H1 (cell line): ENCODE results near the gene APOC3. TPM values are rescaled to one million over a fixed set of nuclear protein-coding genes. Genes with fewer than 3 reads are reported as not detected.

Experiments
- CTCF ChIA-PET: fragments of 300-600 bp; sonication (Branson Sonifier 250); formaldehyde crosslinking; loops from one replicate; lab custom pipeline; 2021; ENCODE audit not compliant: partially characterized antibody; lab: Charles Lee
- POLR2A ChIA-PET: fragments of 300-600 bp; sonication (Branson Sonifier 250); formaldehyde crosslinking; loops from one replicate; lab custom pipeline; 2021; ENCODE audit warnings: inconsistent platforms; ENCODE audit not compliant: partially characterized antibody; lab: Charles Lee
- DNase-seq, 2 experiments: peaks; one replicate each; pipeline versions ENCODE4 v3.0.0 to v3.0.0-alpha.2; 2010 to 2022; ENCODE audit warnings: low spot score in 2 of 2, low read depth in 1 of 2, mixed read lengths in 1 of 2
- FAIRE-seq: peaks from 2 replicates; lab custom pipeline; 2011; peaks lifted over from hg19 to GRCh38; lab: Jason Lieb, UNC
- H2AFZ ChIP-seq: 2 replicates; pipeline ENCODE4 v1.8.1; 2012; ENCODE audit warnings: low read length, inconsistent platforms
- H2AK5ac ChIP-seq: 2 replicates; pipeline ENCODE4 v1.6.1; 2013; ENCODE audit warnings: low read depth, low read length
- H2BK120ac ChIP-seq: replicated peaks from 2 replicates; pipeline ENCODE3; 2013; ENCODE audit warnings: low read depth, low read length, inconsistent platforms
- H2BK12ac ChIP-seq: 2 replicates; pipeline ENCODE4 v1.6.1; 2013; ENCODE audit warnings: low read depth, low read length
- H2BK15ac ChIP-seq: 2 replicates; pipeline ENCODE4 v1.6.1; 2013; ENCODE audit warnings: low read length
- H2BK20ac ChIP-seq: 2 replicates; pipeline ENCODE4 v1.6.1; 2013; ENCODE audit warnings: low read length
- H2BK5ac ChIP-seq: 2 replicates; pipeline ENCODE4 v1.6.1; 2013; ENCODE audit warnings: low read depth, low read length
- H3K14ac ChIP-seq: 2 replicates; pipeline ENCODE4 v1.6.1; 2013; ENCODE audit warnings: inconsistent platforms; ENCODE audit not compliant: insufficient read length
- H3K18ac ChIP-seq: 2 replicates; pipeline ENCODE4 v1.6.1; 2013; ENCODE audit warnings: low read length; ENCODE audit errors: extremely low read depth
- H3K23ac ChIP-seq: 2 replicates; pipeline ENCODE4 v1.6.1; 2013; ENCODE audit warnings: inconsistent platforms; ENCODE audit not compliant: insufficient read length
- H3K23me2 ChIP-seq: 2 replicates; pipeline ENCODE4 v1.6.1; 2013; ENCODE audit warnings: low read depth, low read length
- H3K27ac ChIP-seq: 2 replicates; pipeline ENCODE4 v1.6.1; 2011; ENCODE audit warnings: low read depth, low read length, inconsistent platforms
- H3K27me3 ChIP-seq, 4 experiments: replicated peaks in 1 of 4; 1 replicate in 1 of 4; 2 replicates in 3 of 4; pipeline versions ENCODE4 v1.6.1 to v1.8.1; 2011 to 2013; ENCODE audit warnings: low read length in 3 of 4, mild to moderate bottlenecking in 3 of 4, inconsistent platforms in 2 of 4, mixed read lengths in 2 of 4, moderate library complexity in 1 of 4; ENCODE audit not compliant: control insufficient read depth in 3 of 4, insufficient read depth in 3 of 4; ENCODE audit errors: extremely low read depth in 1 of 4
- H3K36me3 ChIP-seq, 4 experiments: 2 replicates each; pipeline versions ENCODE4 v1.6.1 to v1.8.1; 2011 to 2013; ENCODE audit warnings: mild to moderate bottlenecking in 4 of 4, low read length in 3 of 4, moderate library complexity in 2 of 4, control low read depth in 1 of 4, inconsistent platforms in 1 of 4; ENCODE audit not compliant: insufficient read depth in 4 of 4, control insufficient read depth in 2 of 4
- H3K4ac ChIP-seq: replicated peaks from 2 replicates; pipeline ENCODE3; 2013; ENCODE audit warnings: low read length, low read depth, mixed read lengths, inconsistent platforms; ENCODE audit not compliant: insufficient read length
- H3K4me1 ChIP-seq, 4 experiments: replicated peaks in 1 of 4; 1 replicate in 1 of 4; 2 replicates in 3 of 4; pipeline versions ENCODE4 v1.6.1 to v1.8.1; 2011 to 2013; ENCODE audit warnings: low read length in 3 of 4, inconsistent platforms in 2 of 4, mixed read lengths in 1 of 4; ENCODE audit not compliant: insufficient read depth in 4 of 4, control insufficient read depth in 3 of 4
- H3K4me2 ChIP-seq, 2 experiments: 2 replicates each; pipeline versions ENCODE4 v1.6.1 to v1.8.1; 2011 to 2013; ENCODE audit warnings: low read depth in 2 of 2, low read length in 2 of 2, control low read depth in 1 of 2, inconsistent platforms in 1 of 2, mild to moderate bottlenecking in 1 of 2; ENCODE audit not compliant: insufficient read depth in 1 of 2
- H3K4me3 ChIP-seq, 4 experiments: fragments of 200-600, 300-600 bp in 1 of 4; sonication (generic), shearing (Covaris generic), sonication (Bioruptor Twin) in 1 of 4; 2 replicates each; pipeline versions ENCODE4 v1.5.1 to v1.8.1; 2011 to 2016; ENCODE audit warnings: low read length in 4 of 4, low read depth in 3 of 4, control low read depth in 2 of 4, inconsistent platforms in 2 of 4, mild to moderate bottlenecking in 2 of 4, mixed read lengths in 1 of 4, moderate library complexity in 1 of 4; ENCODE audit not compliant: insufficient read depth in 2 of 4; ENCODE audit errors: extremely low read depth in 1 of 4
- H3K56ac ChIP-seq: replicated peaks from 2 replicates; pipeline ENCODE3; 2013; ENCODE audit warnings: low read depth, mild to moderate bottlenecking, mixed read lengths, low read length, inconsistent platforms; ENCODE audit not compliant: insufficient read length
- H3K79me1 ChIP-seq: 2 replicates; pipeline ENCODE4 v1.6.1; 2013; ENCODE audit warnings: low read depth, low read length, control low read depth
- H3K79me2 ChIP-seq, 2 experiments: 2 replicates each; pipeline versions ENCODE4 v1.6.1 to v1.8.1; 2012 to 2013; ENCODE audit warnings: low read length in 2 of 2, mild to moderate bottlenecking in 2 of 2, inconsistent platforms in 1 of 2; ENCODE audit not compliant: insufficient read depth in 2 of 2, control insufficient read depth in 1 of 2
- H3K9ac ChIP-seq, 4 experiments: replicated peaks in 1 of 4; 1 replicate in 1 of 4; 2 replicates in 3 of 4; pipeline versions ENCODE4 v1.6.1 to v1.8.1; 2011 to 2013; ENCODE audit warnings: low read depth in 3 of 4, low read length in 3 of 4, control low read depth in 2 of 4, mild to moderate bottlenecking in 2 of 4, moderate library complexity in 2 of 4, inconsistent platforms in 1 of 4; ENCODE audit errors: extremely low read depth in 1 of 4
- H3K9me3 ChIP-seq, 2 experiments: 2 replicates each; pipeline versions ENCODE4 v1.6.1 to v1.8.1; 2012 to 2013; ENCODE audit warnings: mild to moderate bottlenecking in 2 of 2, moderate library complexity in 2 of 2, control low read depth in 1 of 2, inconsistent platforms in 1 of 2, low read depth in 1 of 2, low read length in 1 of 2, mixed read lengths in 1 of 2; ENCODE audit not compliant: insufficient read depth in 2 of 2
- H4K20me1 ChIP-seq, 2 experiments: replicated peaks in 1 of 2; 2 replicates each; pipeline versions ENCODE3 to v1.8.1; 2011 to 2013; ENCODE audit warnings: inconsistent platforms in 2 of 2, low read length in 2 of 2, mild to moderate bottlenecking in 1 of 2; ENCODE audit not compliant: insufficient read depth in 2 of 2, control insufficient read depth in 1 of 2
- H4K5ac ChIP-seq: 2 replicates; pipeline ENCODE4 v1.6.1; 2013; ENCODE audit warnings: low read length, low read depth, mixed read lengths, inconsistent platforms; ENCODE audit not compliant: insufficient read length
- H4K8ac ChIP-seq: 2 replicates; pipeline ENCODE4 v1.8.0; 2013; ENCODE audit warnings: mild to moderate bottlenecking, moderate library complexity, low read length, inconsistent platforms; ENCODE audit not compliant: insufficient read depth; ENCODE audit errors: extremely low read depth
- H4K91ac ChIP-seq: replicated peaks from 2 replicates; pipeline ENCODE3; 2013; ENCODE audit warnings: low read length, mixed read lengths, inconsistent platforms; ENCODE audit not compliant: insufficient read length
- BACH1 ChIP-seq: IDR thresholded peaks from 2 replicates; pipeline ENCODE4 v1.6.1; 2012; ENCODE audit warnings: low read length, improper control_type of control experiment
- NRF1 ChIP-seq: IDR thresholded peaks from 2 replicates; pipeline ENCODE4 v1.6.1; 2011; ENCODE audit warnings: mild to moderate bottlenecking, low read depth, low read length, improper control_type of control experiment
- WGBS, 2 experiments: shearing (Covaris generic) in 1 of 2; methylation state at CpG; one replicate each; pipeline versions ENCODE4 v1.1.6 to v1.1.7; 2013 to 2015; ENCODE audit warnings: low lambda C conversion rate in 2 of 2, mixed read lengths in 2 of 2, inconsistent platforms in 1 of 2, low coverage in 1 of 2, missing lambda C conversion rate in 1 of 2; ENCODE audit not compliant: insufficient replicate concordance in 2 of 2, insufficient coverage in 1 of 2, insufficient read length in 1 of 2; ENCODE audit errors: extremely low coverage in 1 of 2, missing lambda C conversion rate in 1 of 2; 5-methylcytosine and 5-hydroxymethylcytosine counted together
- polyA plus RNA-seq, 7 experiments: library from polyadenylated mRNA; depleted of rRNA in 3 of 7; stranded (reverse) in 5 of 7; unstranded in 2 of 7; fragments of >200 nt in 5 of 7; fragments of 200-250 nt in 2 of 7; gene quantifications; 1 replicate in 5 of 7; 2 replicates in 1 of 7; 4 replicates in 1 of 7; pipeline versions ENCODE4 v1.2.1 to v1.2.3, GENCODE V29; 2011 to 2013; ENCODE audit warnings: missing spikeins in 2 of 7, mixed read lengths in 2 of 7
- total RNA-seq: library from RNA; stranded (reverse); fragmentation: NEBNext Ultra II Directional; extraction: Animal tissue kit (Norgen Biotek cat#: 25700); gene quantifications from 2 replicates; pipeline ENCODE4 v1.2.1, GENCODE V29; 2021
- TF ChIP-seq, protein P1 (sequence below): IDR thresholded peaks from 2 replicates; pipeline ENCODE4 v1.6.1; 2011; ENCODE audit warnings: low read depth, mild to moderate bottlenecking, low read length; ENCODE audit not compliant: insufficient read depth

APOC3 gene
- total and polyA plus RNA-seq, 2 of the 8 experiments (the other 6 are each of a cell fraction or from before 2014, with no cell fraction given), result not detected

DNA sequence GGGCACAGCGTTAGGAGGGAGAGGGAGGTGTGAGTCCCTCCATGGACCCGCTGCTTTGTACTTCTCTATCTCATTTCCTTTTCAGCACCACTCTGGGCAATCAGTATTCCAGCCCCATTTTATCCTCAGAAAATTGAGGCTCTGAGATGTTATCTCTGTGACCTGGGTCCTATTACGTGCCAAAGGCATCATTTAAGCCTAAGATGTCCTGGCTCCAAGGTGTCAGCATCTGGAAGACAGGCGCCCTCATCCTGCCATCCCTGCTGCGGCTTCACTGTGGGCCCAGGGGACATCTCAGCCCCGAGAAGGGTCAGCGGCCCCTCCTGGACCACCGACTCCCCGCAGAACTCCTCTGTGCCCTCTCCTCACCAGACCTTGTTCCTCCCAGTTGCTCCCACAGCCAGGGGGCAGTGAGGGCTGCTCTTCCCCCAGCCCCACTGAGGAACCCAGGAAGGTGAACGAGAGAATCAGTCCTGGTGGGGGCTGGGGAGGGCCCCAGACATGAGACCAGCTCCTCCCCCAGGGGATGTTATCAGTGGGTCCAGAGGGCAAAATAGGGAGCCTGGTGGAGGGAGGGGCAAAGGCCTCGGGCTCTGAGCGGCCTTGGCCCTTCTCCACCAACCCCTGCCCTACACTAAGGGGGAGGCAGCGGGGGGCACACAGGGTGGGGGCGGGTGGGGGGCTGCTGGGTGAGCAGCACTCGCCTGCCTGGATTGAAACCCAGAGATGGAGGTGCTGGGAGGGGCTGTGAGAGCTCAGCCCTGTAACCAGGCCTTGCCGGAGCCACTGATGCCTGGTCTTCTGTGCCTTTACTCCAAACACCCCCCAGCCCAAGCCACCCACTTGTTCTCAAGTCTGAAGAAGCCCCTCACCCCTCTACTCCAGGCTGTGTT, 829 bp upstream of the APOC3 start:
- Histone ChIP-seq H3K27me3 (no peaks in the 10 kb centered on the region), H3K4me3 (no peak overlapping the region), H2BK15ac (no peak overlapping the region), H2AK5ac (no peak overlapping the region), H3K4me2 (no peak overlapping the region), H3K56ac (no peak overlapping the region), H3K36me3 (no peaks in the 10 kb centered on the region), H2AFZ (no peak overlapping the region), H2BK120ac (no peak overlapping the region), H3K27ac (no peak overlapping the region), H2BK12ac (no peak overlapping the region), H4K20me1 (no peaks in the 10 kb centered on the region), H3K18ac (no peak overlapping the region), H3K23ac (no peak overlapping the region), H3K79me1 (no peaks in the 10 kb centered on the region), H2BK20ac (no peak overlapping the region), H4K8ac (no peak overlapping the region; the same call in 1 of the 2 replicates), H3K9ac (no peak overlapping the region), H4K5ac (no peak overlapping the region), H3K4ac (no peak overlapping the region), H3K4me1 (no peaks in the 10 kb centered on the region), H3K9me3 (no peaks in the 10 kb centered on the region; a peak in 1 of 4 replicates), H3K23me2 (no peaks in the 10 kb centered on the region), H2BK5ac (no peak overlapping the region), H3K79me2 (no peaks in the 10 kb centered on the region), H3K14ac (no peak overlapping the region), H4K91ac (no peak overlapping the region)
- FAIRE-seq (no peak), DNase-seq (no peak)
- 81% methylated on average over 14 of the region's 16 CpGs; no CpG with 5 or more reads in 1 of the 2 experiments for WGBS, 2 experiments
- ChIA-PET POLR2A (interaction anchor here (1.0 to 1.1 kb wide), 2 partner anchors 8 to 38 kb away, joined by 3 read pairs; no protein-coding TSS in a partner anchor), CTCF (interaction anchor here (0.6 to 12.2 kb wide), 5 partner anchors 8 to 352 kb away, joined by 3 to 237 read pairs (median 8); partner anchors contain the start of genes APOA5 and ZPR1)
- no peak for TF ChIP-seq NRF1
- no peak for TF ChIP-seq BACH1
- TF ChIP-seq, protein P1, sequence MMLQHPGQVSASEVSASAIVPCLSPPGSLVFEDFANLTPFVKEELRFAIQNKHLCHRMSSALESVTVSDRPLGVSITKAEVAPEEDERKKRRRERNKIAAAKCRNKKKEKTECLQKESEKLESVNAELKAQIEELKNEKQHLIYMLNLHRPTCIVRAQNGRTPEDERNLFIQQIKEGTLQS, result no peak
